SK-N-SH (cell line): Measurements from ENCODE around the gene CDX2. TPM values are rescaled to one million over a fixed set of nuclear protein-coding genes. Genes with fewer than 3 reads are reported as not detected.

ENCODE experiments used
- CTCF ChIA-PET: fragments of 300-600, 350-600 bp; formaldehyde crosslinking; extraction: SDS; loops from one replicate; lab custom pipeline; 2021; lab: Yijun Ruan, JAX
- POLR2A ChIA-PET: fragments of 350-600 bp; sonication (Branson Sonifier 250); formaldehyde crosslinking; extraction: SDS; loops from one replicate; lab custom pipeline; 2020; ENCODE audit warnings: antibody characterized with exemption, inconsistent platforms; lab: Yijun Ruan, JAX
- DNase-seq: peaks from one replicate; pipeline ENCODE4 v3.0.0; 2012
- H2AFZ ChIP-seq: fragments of 200-600 bp; sonication (generic); 2 replicates; pipeline ENCODE4 v1.8.1; 2016; ENCODE audit warnings: antibody characterized with exemption, mild to moderate bottlenecking, low read depth
- H3F3A ChIP-seq: fragments of 200-600 bp; sonication (generic); replicated peaks from 2 replicates; pipeline ENCODE3; 2016; ENCODE audit warnings: antibody characterized with exemption, mild to moderate bottlenecking; ENCODE audit not compliant: insufficient read depth
- H3K27ac ChIP-seq, 2 experiments: fragments of 200-500 bp in 1 of 2; fragments of 200-600 bp in 1 of 2; sonication (Bioruptor generic) in 1 of 2; sonication (generic), shearing (Covaris generic) in 1 of 2; 2 replicates each; pipeline versions ENCODE4 v1.5.1 to v1.6.1; 2014 to 2016; ENCODE audit warnings: low read depth in 2 of 2, inconsistent platforms in 1 of 2, low read length in 1 of 2, mild to moderate bottlenecking in 1 of 2, mixed read lengths in 1 of 2
- H3K27me3 ChIP-seq: fragments of 200-600 bp; sonication (generic), shearing (Covaris generic); 2 replicates; pipeline ENCODE4 v1.6.1; 2016; ENCODE audit warnings: mixed run types; ENCODE audit not compliant: insufficient read depth
- H3K36me3 ChIP-seq, 2 experiments: fragments of 200-500 bp in 1 of 2; fragments of 200-600 bp in 1 of 2; sonication (Bioruptor generic) in 1 of 2; sonication (generic) in 1 of 2; replicated peaks in 1 of 2; 2 replicates each; pipeline versions ENCODE3 to v1.5.1; 2014 to 2016; ENCODE audit warnings: low read length in 1 of 2, mild to moderate bottlenecking in 1 of 2; ENCODE audit not compliant: insufficient read depth in 2 of 2, control insufficient read depth in 1 of 2
- H3K4me1 ChIP-seq, 2 experiments: fragments of 200-500 bp in 1 of 2; fragments of 200-600 bp in 1 of 2; sonication (Bioruptor generic) in 1 of 2; sonication (generic), shearing (Covaris generic) in 1 of 2; 2 replicates each; pipeline versions ENCODE4 v1.5.1 to v1.6.1; 2014 to 2016; ENCODE audit warnings: low read depth in 1 of 2, low read length in 1 of 2, mixed run types in 1 of 2; ENCODE audit not compliant: insufficient read depth in 2 of 2, control insufficient read depth in 1 of 2
- H3K4me2 ChIP-seq: fragments of 200-600 bp; sonication (generic), shearing (Covaris generic); 2 replicates; pipeline ENCODE4 v1.6.1; 2017; ENCODE audit warnings: mixed run types
- H3K4me3 ChIP-seq, 2 experiments: fragments of 200-500 bp in 1 of 2; fragments of 200-600 bp in 1 of 2; sonication (Bioruptor generic) in 1 of 2; sonication (generic), shearing (Covaris generic) in 1 of 2; 2 replicates each; pipeline versions ENCODE4 v1.5.1 to v1.8.1; 2014 to 2016; ENCODE audit warnings: low read depth in 2 of 2, inconsistent platforms in 1 of 2, low read length in 1 of 2, mild to moderate bottlenecking in 1 of 2, mixed read lengths in 1 of 2, moderate library complexity in 1 of 2
- H3K79me2 ChIP-seq: fragments of 200-600 bp; sonication (generic); 2 replicates; pipeline ENCODE4 v1.8.1; 2017; ENCODE audit warnings: mild to moderate bottlenecking; ENCODE audit not compliant: insufficient read depth
- H3K9ac ChIP-seq: fragments of 200-600 bp; sonication (generic); 2 replicates; pipeline ENCODE4 v1.6.1; 2017; ENCODE audit warnings: mixed run types
- H3K9me2 ChIP-seq: fragments of 200-600 bp; sonication (generic); 2 replicates; pipeline ENCODE4 v1.6.1; 2017; ENCODE audit warnings: mixed run types
- H3K9me3 ChIP-seq: fragments of 200-600 bp; sonication (generic); 2 replicates; pipeline ENCODE4 v1.6.1; 2017; ENCODE audit warnings: mixed run types, mild to moderate bottlenecking, moderate library complexity
- H4K20me1 ChIP-seq: fragments of 200-600 bp; sonication (generic); 2 replicates; pipeline ENCODE4 v1.6.1; 2017; ENCODE audit warnings: mild to moderate bottlenecking, mixed run types; ENCODE audit not compliant: insufficient read depth
- CTCF ChIP-seq: fragments of 200-600 bp; sonication (generic); IDR thresholded peaks from 2 replicates; pipeline ENCODE4 v1.6.1; 2017; ENCODE audit warnings: antibody characterized with exemption, mild to moderate bottlenecking, moderate library complexity
- ELF1 ChIP-seq: IDR thresholded peaks from 2 replicates; pipeline ENCODE4 v1.4.0; 2012
- EZH2phosphoT487 ChIP-seq: fragments of 200-600 bp; sonication (generic); IDR thresholded peaks from 2 replicates; pipeline ENCODE4 v1.6.1; 2017; ENCODE audit warnings: low read depth, mixed run types, mild to moderate bottlenecking, antibody characterized with exemption, moderate library complexity, borderline replicate concordance
- MAX ChIP-seq: IDR thresholded peaks from 2 replicates; pipeline ENCODE4 v1.4.0; 2012; ENCODE audit warnings: low read depth
- MEF2A ChIP-seq: IDR thresholded peaks from 2 replicates; pipeline ENCODE4 v1.4.0; 2012; ENCODE audit warnings: low read depth, borderline replicate concordance
- MXI1 ChIP-seq: IDR thresholded peaks from 2 replicates; pipeline ENCODE4 v1.6.1; 2012; ENCODE audit warnings: mild to moderate bottlenecking, low read depth, low read length, improper control_type of control experiment
- NFIC ChIP-seq: IDR thresholded peaks from 2 replicates; pipeline ENCODE4 v1.4.0; 2012; ENCODE audit warnings: borderline replicate concordance
- PBX3 ChIP-seq: IDR thresholded peaks from 2 replicates; pipeline ENCODE4; 2012
- RAD21 ChIP-seq: IDR thresholded peaks from 2 replicates; pipeline ENCODE4 v1.6.1; 2012; ENCODE audit warnings: mild to moderate bottlenecking, low read length
- RCOR1 ChIP-seq: fragments of 150-350 bp; IDR thresholded peaks from 2 replicates; pipeline ENCODE4 v1.6.1; 2017; ENCODE audit warnings: antibody characterized with exemption, low read length
- SIN3A ChIP-seq: IDR thresholded peaks from 2 replicates; pipeline ENCODE4 v1.6.1; 2012; ENCODE audit warnings: low read depth, mild to moderate bottlenecking, low read length, moderate library complexity, borderline replicate concordance
- SMC3 ChIP-seq: IDR thresholded peaks from 2 replicates; pipeline ENCODE4 v1.6.1; 2012; ENCODE audit warnings: low read depth, low read length, improper control_type of control experiment
- TAF1 ChIP-seq: IDR thresholded peaks from 2 replicates; pipeline ENCODE4 v1.6.1; 2012; ENCODE audit warnings: low read depth, mild to moderate bottlenecking, low read length, moderate library complexity, borderline replicate concordance
- YY1 ChIP-seq: IDR thresholded peaks from 2 replicates; pipeline ENCODE4 v1.4.0; 2012; ENCODE audit warnings: low read depth, mild to moderate bottlenecking
- ZBTB33 ChIP-seq: IDR thresholded peaks from 2 replicates; pipeline ENCODE4 v1.4.0; 2012; ENCODE audit warnings: low read depth, borderline replicate concordance
- WGBS: methylation state at CpG from one replicate; pipeline ENCODE4 v1.1.6; 2017; ENCODE audit warnings: low lambda C conversion rate; 5-methylcytosine and 5-hydroxymethylcytosine counted together
- polyA plus RNA-seq, 3 experiments: library from polyadenylated mRNA; depleted of rRNA; stranded (reverse); fragments of >200 nt; gene quantifications; 2 replicates each; pipeline ENCODE4 v1.2.3, GENCODE V29; 2012
- TF ChIP-seq, protein P1 (sequence below): fragments of 150-350 bp; IDR thresholded peaks from 2 replicates; pipeline ENCODE4 v1.6.1; 2016; ENCODE audit warnings: mild to moderate bottlenecking, low read depth, low read length

The CDX2 gene
- polyA plus RNA-seq, 1 of the 3 experiments (the other 2 are of a cell fraction): not detected

DNA sequence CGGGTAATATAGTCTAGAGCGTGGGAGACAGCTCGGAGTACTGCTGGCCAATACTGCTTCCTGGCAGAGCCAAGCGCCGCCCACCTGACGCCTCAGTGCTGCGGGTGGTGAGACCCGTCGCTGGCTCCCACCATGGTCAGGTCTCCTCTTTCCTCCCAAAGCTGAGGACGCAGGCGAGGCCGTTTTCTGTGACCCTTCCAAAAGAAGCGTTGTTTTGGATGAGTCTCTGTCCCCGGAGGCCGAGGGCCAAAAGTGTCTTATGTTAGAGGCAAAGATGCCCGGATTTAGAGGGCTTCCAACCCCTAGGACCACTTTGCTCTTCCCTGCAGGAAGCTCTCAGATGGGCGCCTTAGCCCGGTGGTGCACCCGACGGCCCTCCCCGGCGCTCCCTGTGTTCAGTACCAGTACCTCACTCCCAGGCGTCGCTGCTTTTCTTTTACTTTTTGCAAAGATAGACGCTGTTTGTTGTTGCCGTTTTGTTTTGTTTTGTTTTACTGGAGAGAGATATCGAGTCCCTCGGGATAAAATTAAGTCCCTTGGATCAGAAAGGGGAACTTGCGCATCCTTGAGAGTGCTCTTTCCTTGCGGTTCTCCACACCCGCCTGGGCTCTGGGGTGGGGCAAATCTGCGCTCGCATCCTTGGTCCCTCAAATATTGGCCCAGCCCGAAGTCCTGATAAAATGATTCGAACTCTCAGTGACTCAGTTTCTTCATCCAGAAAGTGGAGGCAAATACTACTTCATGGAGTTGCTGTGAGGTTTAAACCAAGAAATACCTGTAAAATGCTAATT is 42.3 kb downstream of the CDX2 start:
- no peak overlapping the region for H3K9ac ChIP-seq
- DNase-seq: no peak
- H3K9me3 ChIP-seq: no peaks in the 10 kb centered on the region
- no peaks in the 10 kb centered on the region for H4K20me1 ChIP-seq
- H3K79me2 ChIP-seq: no peaks in the 10 kb centered on the region
- H3K4me2 ChIP-seq: no peak overlapping the region; the same call in 1 of the 2 replicates
- CTCF ChIA-PET: interaction anchor here (1.6 kb wide), 2 partner anchors 10 to 26 kb away, joined by 4 to 5 read pairs; no protein-coding TSS in a partner anchor
- TF ChIP-seq EZH2phosphoT487 (no peak), MXI1 (no peak), CTCF (no peak), ELF1 (no peak), NFIC (no peak), RCOR1 (no peak), YY1 (no peak), SMC3 (no peak), PBX3 (no peak), MAX (no peak), SIN3A (no peak), MEF2A (no peak), ZBTB33 (no peak), TAF1 (no peak), RAD21 (no peak)
- TF ChIP-seq, protein P1, sequence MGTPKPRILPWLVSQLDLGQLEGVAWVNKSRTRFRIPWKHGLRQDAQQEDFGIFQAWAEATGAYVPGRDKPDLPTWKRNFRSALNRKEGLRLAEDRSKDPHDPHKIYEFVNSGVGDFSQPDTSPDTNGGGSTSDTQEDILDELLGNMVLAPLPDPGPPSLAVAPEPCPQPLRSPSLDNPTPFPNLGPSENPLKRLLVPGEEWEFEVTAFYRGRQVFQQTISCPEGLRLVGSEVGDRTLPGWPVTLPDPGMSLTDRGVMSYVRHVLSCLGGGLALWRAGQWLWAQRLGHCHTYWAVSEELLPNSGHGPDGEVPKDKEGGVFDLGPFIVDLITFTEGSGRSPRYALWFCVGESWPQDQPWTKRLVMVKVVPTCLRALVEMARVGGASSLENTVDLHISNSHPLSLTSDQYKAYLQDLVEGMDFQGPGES: no peak
- H3K27ac ChIP-seq: no peak overlapping the region
- H3K36me3 ChIP-seq: no peaks in the 10 kb centered on the region
- H3K4me3 ChIP-seq: no peak overlapping the region
- POLR2A ChIA-PET: no interaction called here
- no peaks in the 10 kb centered on the region for H3K4me1 ChIP-seq
- no peak overlapping the region for H2AFZ ChIP-seq
- H3K9me2 ChIP-seq: no peaks in the 10 kb centered on the region
- no peaks in the 10 kb centered on the region for H3F3A ChIP-seq
- H3K27me3 ChIP-seq: peaks cover 93% of the 10 kb centered on the region
- WGBS: 11% methylated on average over 34 of the region's 35 CpGs
